Left hindlimb (tissue), 1 donor: ENCODE data around the gene SEMA3B.
"Not testable (repeated sequence)": the region's sequence is repeated elsewhere in the genome, so short reads cannot be mapped to it uniquely, and the experiment has no call there.

ENCODE experiments used
- DNase-seq: peaks from one replicate; pipeline ENCODE4 v3.0.0-alpha.2; 2018

Gene SEMA3B

DNA sequence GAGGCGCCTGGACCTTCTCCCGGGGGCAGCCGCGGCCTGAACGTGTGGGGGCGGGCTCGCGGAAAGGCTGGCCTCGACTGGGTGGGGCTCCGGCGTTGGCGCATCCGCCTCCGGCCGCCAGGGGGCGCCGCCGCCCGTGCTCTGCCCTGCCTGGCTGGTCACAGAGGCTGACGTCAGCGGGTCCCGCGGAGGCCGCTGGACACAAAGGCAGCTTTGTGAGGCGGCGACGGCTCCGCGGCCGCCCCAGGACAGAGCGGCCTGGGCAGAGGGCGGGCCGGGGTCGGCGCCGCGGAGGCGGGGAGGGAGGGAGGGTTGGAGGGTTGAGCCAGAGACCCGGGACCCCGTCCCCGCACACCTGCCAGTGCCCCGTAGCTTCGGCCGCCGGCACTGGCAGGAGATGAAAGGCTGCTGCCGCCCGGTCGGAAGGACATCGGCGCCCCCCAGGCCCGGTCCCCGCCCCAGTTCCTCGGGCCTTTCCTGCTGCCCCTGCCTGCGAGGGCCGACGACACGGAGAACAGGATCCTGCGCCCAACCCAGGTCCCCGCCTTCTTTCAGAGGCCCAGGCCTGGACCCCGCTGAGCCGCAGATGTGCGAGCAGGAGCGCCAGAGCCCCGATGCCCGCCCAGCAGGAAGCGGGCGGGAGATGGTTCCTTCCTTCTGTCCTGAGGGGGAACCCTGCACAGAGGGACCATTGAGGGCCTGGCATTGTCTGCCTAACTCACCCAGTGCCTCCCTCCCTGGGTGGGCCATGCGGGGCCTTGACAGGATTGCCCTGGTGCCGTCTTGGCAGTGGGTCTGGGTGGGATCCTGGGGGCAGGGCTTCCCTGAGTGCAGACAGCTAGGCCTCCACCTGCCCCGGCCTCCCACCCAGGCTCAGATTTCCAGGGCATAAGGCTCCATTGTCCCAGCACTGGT lies 8.7 kb upstream of the SEMA3B start:
- peak; percentile 96 for DNase-seq

GRCh38 chr3:50260942-50261441 lies 8.0 kb upstream of the SEMA3B start:
- DNase-seq, result no peak

- DNase-seq, result no peak
These were observed 7.4 kb upstream of the SEMA3B start for GRCh38 chr3:50261505-50261904.

- not testable (repeated sequence) for DNase-seq
These were observed 6.7 kb upstream of the SEMA3B start for GRCh38 chr3:50262200-50262599.

GRCh38 chr3:50262778-50263177 lies 6.2 kb upstream of the SEMA3B start:
- DNase-seq, result no peak

DNA sequence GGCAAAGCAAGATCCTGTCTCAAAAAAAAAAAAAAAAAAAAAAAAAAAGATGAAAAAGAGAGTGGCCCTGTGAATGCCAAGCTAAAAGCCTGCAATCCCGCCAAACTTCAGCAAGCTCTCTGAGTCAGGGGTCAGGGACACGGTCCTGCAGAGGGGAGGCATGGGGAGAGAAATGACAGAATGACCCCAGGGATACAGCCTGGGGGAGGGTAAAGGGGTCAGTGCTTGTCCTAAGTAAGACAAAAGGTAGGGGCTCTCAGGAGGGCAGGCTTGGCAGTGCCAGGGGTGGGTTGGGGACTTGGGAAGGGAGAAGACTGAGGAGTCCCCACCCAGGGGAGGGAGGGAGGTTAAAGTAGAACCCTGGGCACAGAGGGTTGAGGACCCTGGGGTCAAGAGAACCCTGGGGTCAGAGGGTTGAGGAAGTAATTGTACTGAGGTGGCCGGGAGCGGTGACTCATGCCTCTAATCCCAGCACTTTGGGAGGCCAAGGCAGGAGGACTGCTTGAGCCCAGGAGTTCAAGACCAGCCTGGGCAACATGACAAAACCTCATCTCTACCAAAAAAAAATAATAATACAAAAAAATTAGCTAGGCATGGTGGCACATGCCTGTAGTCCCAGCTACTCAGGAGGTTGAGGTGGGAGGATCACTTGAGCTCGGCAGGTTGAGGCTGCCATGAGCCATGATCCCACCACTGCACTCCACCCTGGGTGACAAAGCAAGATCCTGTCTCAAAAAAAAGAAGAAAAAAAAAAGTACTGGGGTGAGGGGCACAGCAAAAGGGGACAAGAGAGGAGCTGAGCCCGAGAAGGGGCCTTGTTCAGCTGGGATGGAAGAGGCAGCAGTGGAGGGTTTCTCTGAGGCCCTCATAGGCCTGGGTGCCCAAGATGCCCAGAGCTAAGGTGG lies 5.2 kb upstream of the SEMA3B start:
- DNase-seq, result no peak

- DNase-seq, result peak; percentile 97
These were observed 4.5 kb upstream of the SEMA3B start for GRCh38 chr3:50264383-50264963.

- DNase-seq, result no peak
These were observed 3.9 kb upstream of the SEMA3B start for GRCh38 chr3:50264964-50265485.

GRCh38 chr3:50265571-50265970 lies 3.4 kb upstream of the SEMA3B start:
- DNase-seq, result no peak

DNA sequence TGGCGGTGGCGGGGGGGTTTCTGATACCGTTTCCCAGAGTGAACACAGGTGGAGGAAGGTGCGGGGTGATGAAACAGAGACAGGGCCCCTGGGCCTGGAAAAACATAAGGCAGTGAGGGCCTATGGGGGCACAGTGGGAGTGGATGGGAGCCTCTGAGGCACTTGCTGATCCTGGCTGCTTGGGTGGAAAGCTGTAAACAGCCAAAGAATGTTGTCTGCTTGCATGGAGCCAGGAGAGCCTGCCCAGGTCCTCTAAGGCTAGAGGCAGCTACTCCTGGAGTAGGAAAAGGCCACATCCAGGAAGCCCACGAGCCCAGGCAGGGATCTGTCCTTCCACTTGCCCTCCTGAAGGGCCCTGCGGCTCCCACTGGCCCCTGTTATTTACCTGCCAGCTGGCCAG lies 2.9 kb upstream of the SEMA3B start:
- no peak for DNase-seq

- no peak for DNase-seq
These were observed 2.1 kb upstream of the SEMA3B start for GRCh38 chr3:50266836-50267235.

GRCh38 chr3:50267280-50267913 lies 1.6 kb upstream of the SEMA3B start:
- peak; percentile 86 for DNase-seq

GRCh38 chr3:50268276-50268675 lies 671 bp upstream of the SEMA3B start:
- no peak for DNase-seq

- no peak for DNase-seq
These were observed 513 bp downstream of the SEMA3B start for GRCh38 chr3:50269460-50269859.

DNA sequence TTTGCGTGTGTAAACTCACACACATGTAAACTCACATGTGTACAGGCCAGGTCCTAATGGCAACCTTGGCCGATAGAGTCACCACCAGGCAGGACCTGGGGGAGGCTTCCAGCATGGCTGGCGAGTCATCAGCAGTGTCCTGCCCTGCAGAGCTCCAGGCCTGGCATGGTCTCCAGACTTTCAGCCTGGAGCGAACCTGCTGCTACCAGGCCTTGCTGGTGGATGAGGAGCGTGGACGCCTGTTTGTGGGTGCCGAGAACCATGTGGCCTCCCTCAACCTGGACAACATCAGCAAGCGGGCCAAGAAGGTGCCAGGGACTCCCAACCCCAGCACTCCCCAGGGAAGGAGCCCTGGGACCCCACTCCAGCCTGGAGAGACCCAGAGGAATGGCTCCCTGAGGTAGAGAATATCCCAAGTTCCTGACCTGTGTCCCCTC lies 1.0 kb downstream of the SEMA3B start:
- DNase-seq, result no peak

DNA sequence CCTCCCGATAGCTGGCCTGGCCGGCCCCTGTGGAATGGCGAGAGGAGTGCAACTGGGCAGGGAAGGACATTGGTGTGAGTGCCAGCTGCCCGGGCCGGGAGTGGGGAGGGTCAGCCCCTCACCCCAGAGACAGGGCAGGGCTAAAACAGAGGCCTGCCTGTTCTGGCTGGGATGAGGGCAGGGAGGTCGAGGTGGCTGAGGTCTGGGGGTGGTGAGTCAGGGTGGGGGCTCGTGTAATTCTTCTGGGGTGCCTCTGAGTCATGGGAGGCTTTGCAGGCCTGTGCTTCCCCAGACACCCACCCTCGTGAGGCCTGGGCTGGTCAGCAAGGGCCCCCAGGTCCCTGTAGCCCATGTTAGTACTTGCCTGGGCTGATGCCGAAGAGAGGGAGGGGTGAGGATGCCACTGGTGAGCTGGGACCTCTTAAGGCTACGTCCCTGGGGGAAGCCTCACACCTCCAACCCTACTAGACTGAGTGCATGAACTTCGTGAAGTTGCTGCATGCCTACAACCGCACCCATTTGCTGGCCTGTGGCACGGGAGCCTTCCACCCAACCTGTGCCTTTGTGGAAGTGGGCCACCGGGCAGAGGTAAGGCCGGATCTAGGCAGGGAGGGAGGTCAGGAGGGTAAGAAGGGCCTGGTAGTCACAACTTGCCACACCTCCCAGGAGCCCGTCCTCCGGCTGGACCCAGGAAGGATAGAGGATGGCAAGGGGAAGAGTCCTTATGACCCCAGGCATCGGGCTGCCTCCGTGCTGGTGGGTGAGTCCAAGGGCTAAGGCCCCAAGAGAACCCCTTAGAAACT lies 1.7 kb downstream of the SEMA3B start:
- no peak for DNase-seq

DNA sequence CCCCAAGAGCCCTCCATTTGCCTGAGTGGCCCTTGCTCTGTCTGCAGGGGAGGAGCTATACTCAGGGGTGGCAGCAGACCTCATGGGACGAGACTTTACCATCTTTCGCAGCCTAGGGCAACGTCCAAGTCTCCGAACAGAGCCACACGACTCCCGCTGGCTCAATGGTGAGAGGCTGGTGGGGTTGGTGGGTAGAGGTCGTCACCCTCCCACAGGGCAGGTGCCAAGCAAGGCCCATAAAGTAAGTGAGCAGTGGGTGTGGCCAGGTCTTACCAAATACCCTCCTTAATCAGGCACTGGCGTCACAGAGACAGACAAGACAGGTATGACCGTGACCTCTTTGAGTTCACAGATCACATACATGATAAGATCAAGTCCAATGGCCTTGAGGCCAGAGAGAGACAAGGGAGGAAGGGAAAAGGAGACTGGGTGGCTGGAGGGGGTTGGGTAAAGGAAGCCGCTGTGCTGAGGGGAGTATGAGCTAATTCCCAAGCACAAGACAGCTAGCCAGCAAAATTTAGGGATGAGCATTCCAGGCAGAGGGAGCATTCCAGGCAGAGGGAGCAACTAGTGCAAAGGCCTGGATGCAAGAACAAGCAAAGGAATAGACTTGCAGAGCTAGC lies 2.5 kb downstream of the SEMA3B start:
- no peak for DNase-seq

DNA sequence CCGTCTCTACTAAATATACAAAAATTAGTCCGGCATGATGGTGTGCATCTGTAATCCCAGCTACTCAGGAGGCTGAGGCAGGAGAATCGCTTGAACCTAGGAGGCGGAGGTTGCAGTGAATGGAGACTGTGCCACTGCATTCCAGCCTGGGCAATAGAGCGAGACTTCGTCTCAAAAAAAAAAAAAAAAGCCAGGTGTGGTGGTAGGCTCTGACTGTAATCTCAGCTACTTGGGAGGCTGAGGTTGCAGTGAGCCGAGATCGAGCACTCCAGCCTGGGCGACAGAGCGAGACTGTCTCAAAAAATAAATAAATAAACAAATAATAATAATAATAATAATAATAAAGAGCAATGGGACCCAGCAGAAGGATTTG lies 3.6 kb downstream of the SEMA3B start:
- not testable (repeated sequence) for DNase-seq

DNA sequence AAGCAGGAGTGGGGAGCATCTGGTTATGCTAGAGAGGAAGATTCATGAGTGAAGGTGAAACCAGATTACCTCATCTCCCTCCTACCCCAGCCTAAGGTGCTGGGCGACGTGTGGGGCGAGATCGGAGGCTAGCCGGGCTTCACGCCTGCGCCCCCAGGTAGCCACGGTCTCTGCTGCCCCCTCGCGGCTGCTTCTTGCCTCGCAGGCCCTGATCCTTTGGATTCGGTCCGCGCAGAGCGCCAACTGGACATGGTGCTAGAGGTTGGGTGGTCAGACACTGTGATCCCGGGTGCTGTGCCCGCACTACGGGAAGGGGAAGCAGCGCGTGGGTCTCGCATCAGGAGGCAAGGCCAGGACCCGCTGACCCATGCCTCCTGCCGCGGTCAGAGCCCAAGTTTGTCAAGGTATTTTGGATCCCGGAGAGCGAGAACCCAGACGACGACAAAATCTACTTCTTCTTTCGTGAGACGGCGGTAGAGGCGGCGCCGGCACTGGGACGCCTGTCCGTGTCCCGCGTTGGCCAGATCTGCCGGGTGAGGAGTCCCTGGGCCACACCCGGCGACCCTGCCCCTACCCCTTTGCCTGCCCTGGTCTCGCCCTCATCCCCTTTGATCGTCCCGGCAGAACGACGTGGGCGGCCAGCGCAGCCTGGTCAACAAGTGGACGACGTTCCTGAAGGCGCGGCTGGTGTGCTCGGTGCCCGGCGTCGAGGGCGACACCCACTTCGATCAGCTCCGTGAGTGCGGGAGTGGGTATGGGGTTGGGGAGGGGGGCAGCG lies 4.2 kb downstream of the SEMA3B start:
- DNase-seq, result peak; percentile 86

GRCh38 chr3:50273689-50274065 lies 4.7 kb downstream of the SEMA3B start:
- no peak for DNase-seq
